AG20443 (cell line): Measurements from ENCODE around the gene LSMEM2.
A peak's percentile ranks its signal among the peaks of the same experiment; 100 is the strongest.
"Not testable (repeated sequence)": the region's sequence is repeated elsewhere in the genome, so short reads cannot be mapped to it uniquely, and the experiment has no call there.

Experiments used
- DNase-seq: peaks from one replicate; pipeline ENCODE4 v3.0.0; 2012; ENCODE audit warnings: low spot score, mixed read lengths

Gene LSMEM2

DNA sequence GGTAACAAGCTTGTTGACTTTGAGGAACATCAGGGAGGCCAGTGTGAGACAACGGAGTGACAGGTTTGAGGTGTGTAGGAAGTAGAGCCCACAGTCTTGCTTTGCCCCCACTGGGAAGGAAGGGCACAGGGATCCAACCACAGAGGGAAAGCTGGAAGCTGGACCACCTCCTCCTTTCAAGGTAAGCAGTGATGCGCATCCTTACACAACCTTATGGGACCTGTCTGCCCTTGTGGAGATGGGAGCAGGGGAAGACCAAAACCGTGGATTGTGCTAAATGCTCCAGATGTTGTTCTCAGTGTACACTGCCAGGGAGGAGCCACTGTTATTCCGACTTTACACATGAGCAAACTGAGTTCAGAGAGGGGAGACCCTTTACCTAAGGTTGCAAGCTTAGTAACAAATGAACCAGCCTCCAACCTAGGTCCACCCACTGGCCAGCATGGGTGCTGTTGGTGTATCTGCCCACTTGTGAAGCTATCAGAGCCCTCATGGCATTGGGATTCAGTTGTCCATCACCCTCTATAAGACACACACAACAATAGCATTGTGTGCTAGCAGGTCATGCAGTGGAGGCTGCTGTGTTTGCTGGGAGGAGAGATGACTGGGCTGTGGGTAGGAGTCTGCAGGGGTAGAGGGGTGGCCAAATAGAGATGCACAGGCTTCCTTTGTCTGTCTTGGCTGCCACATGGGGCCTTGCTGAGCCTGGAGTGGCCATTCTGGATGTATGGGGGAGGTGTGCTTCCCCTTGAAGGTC, 586 bp upstream of the LSMEM2 start:
- DNase-seq = no peak

DNA sequence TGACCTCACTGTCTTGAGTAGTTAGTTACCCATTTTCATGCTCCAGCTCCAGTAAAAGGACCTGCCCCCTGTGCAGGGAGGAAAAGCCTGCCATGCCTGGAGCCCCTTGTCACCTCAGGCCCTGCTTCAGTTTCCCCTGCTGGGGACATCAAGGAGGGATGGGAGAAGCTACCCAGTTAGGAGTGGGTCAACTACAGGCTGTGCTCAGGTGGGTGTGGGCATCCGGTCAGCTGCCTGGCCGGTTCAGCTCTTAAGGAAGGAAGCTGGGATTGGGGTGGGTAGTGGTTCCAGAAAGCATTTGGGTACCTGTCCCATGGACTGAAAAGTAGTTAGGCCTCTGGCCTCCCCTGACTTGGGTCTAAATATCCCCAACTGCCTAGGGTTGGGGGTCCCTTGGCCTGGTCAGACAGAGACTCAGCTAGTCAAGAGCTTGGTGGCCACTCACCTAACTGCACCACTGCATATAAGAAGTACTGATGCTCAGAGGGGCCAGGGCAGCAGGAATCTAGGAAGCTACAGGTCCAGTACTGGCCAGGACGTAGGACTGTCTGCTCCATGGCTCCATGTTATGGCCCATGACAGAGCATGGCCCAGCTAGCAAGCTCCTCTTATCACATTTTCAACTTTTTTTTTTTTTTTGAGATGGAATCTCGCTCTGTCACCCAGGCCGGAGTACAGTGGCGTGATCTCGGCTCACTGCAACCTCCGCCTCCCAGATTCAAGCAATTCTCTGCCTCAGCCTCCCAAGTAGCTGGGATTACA, 549 bp downstream of the LSMEM2 start:
- no peak for DNase-seq

- DNase-seq = not testable (repeated sequence)
These were observed 5.2 kb downstream of the LSMEM2 start for GRCh38 chr3:50284121-50284520.

- DNase-seq = no peak
These were observed 7.7 kb downstream of the LSMEM2 start for GRCh38 chr3:50286322-50287227.

- no peak for DNase-seq
These were observed 8.4 kb downstream of the LSMEM2 start for GRCh38 chr3:50287262-50287661.

DNA sequence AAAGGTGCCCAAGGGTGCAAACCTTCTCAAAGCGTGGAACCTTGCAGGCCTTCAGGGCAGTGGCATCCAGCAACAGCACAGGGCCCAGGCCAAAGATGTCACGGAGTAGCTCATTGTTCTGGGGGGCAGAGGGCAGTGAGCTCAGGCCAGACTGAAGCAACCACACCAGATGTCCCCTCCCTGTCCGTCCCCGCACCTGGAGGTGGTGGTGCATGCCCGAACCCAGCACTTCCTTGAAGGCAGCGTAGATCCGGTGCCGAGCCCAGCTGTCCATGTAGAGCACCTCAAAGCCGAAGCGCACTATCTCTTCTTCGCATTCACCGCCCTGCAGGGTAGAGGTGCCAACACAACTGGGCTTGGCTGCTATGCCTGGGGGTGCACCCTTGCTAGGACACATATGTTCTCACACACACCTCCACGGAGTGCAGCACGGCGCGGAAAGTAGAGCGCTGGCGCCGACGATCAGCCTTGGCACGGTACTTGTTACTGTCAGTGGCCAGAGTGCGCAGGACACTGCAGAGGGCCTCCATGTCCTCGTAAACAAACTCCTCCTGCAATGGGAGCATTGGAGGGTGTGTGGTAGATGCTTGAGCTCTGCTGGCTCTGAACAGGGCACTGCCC, 9.6 kb downstream of the LSMEM2 start:
- DNase-seq = no peak

- no peak for DNase-seq
These were observed 10.2 kb downstream of the LSMEM2 start for GRCh38 chr3:50289130-50289529.

DNA sequence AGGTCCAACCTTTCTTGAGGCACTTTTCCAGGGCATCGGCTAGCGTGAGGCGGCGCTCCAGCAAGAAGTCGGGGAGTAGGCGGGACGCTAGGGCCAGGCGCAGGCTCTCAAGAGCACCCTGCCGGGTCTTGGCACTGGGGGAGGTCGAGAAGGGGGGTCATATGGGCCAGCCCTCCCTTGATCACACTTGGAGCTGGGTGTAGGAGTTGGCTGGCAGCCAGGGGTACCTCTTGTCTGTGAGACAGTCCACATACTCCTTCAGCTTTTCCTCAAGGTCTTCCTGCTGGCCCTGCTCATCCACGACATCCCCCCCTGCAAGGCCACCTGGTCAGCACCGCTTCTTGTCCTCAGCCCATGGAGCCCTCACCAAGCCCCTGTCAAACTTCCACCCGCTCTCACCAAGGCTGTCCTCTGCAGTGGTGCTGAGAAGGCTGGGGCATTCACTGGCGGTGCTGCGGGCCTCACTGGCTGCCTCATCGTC, 11.3 kb downstream of the LSMEM2 start:
- DNase-seq = no peak

DNA sequence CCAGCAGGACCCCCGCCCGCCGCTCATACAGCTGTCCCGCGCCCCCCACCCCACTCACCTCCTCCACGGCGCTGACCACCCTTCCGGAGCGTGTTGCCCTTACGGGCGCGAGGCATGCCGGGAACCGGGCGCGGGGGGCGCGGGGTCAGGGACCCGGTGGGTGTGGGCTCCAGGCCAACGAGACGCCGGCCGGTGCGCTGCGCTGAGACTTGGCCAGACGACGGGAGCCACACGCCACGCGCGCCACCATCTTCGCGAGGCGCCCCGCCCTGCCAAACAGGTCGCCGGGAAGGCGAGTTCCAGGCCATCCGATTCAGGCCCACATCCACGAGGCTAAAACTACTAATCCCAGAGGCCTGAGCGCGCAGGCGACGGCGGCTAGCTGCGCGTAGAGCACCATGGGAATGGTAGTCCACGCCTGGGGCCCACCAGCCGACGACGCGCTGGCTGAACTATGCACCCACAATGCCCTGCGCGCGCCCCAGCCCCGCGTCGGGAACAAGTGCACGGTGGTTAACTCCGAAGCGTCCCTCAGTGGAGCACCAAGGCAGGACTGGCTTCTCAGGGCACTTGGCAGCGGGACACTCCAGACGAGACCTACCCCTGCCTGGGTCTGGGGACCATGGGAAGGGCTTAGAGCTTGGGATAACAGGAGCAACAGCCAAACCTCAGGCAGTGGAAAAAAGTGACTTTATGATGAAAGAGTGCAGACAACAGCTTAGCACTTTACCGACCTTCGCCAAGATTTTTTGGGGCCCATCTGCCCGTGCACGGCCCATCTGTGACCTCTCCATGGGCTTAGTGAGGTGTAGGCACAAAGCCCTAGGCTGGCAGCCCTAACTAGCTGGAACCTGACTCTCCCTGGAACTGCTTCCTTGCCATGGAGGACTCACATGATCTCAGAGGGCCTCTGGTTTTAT, 13.5 kb downstream of the LSMEM2 start, which contains the start of gene IFRD2:
Gene IFRD2 (minus strand): TSS at position 271 of the 920 bp plus-strand sequence. CDS start 155 bp downstream, at position 116.
- DNase-seq = peak; percentile 96

DNA sequence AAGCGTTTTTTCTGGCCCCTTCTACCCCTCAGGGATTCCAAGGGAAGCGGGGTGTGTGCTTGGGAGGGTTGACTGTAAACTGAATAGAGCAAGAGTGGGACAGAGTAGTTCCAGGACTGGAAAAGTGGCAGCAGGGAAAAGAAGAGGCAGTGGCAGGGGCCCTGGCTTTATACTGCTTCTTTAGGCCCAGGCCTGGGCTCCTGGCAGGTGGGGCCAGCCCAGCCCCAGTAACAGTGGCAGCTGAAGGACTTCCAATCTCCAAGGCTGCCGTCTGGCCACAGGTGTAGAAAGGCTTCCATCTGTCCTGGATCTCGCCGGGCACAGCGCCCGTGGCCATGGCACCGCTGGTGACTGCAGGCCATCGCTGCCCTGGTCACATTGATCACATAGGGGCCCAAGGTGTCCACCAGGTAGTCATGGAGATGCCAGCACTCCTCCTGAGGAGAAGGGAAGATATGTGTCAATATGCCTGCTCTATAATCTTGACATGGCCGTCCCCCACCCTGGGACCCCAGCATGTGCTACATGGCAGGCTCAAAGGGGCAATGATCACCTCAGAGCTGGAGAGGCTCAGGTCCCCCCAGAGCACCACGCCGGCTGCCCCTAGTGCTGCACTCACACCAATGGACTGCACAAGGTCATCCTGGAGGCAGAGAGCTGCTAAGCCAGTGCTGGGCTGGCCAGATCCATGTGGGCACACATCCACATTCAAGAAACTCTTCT, 14.4 kb downstream of the LSMEM2 start:
- DNase-seq = no peak

- no peak for DNase-seq
These were observed 15.2 kb downstream of the LSMEM2 start for GRCh38 chr3:50294089-50294488.

DNA sequence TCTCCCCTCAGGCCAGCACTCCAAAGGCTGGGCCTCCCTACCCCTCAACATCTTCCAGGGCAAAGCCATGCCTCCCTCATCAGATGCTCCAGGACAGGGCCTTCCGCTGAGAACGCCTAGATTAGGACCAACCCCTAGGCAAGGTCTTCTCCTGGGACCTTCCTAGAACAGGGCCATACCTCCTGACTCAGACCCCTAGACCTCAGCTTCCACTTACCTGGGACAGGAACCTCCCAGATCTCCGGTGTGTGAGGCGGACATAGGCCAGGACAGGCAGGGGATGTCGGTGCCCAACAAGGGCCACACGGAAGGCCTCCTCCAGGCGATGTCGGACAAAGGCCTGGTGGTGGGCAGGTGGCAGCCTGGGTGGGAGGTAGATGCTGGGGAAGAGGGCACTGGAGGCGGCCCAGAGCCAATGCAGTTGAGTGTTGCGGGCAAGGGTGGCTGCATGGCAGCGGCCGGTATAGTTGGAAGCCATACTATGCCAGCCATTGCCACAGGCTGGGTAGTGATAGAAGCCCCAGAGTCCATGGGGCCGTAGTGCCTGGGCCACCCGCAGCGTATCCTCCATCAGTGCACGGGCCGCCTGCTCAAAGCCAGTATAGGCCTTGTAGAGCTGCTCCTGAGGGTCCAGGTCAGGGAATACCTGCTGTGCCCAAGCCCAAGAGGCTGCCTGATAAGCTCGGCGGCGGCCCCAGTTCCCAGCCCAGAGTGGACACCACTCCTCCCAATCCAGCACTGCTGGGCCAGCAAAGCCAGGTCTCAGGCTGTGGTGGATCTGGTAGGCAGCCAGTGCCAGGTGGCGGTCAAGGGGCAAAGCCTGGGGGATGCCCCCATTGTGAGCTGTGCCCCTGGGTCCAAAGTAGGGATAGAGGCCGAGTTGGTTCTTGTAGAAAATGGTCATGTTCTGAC, 15.9 kb downstream of the LSMEM2 start:
- DNase-seq = no peak

- DNase-seq = no peak
These were observed 16.9 kb downstream of the LSMEM2 start for GRCh38 chr3:50295553-50296431.

DNA sequence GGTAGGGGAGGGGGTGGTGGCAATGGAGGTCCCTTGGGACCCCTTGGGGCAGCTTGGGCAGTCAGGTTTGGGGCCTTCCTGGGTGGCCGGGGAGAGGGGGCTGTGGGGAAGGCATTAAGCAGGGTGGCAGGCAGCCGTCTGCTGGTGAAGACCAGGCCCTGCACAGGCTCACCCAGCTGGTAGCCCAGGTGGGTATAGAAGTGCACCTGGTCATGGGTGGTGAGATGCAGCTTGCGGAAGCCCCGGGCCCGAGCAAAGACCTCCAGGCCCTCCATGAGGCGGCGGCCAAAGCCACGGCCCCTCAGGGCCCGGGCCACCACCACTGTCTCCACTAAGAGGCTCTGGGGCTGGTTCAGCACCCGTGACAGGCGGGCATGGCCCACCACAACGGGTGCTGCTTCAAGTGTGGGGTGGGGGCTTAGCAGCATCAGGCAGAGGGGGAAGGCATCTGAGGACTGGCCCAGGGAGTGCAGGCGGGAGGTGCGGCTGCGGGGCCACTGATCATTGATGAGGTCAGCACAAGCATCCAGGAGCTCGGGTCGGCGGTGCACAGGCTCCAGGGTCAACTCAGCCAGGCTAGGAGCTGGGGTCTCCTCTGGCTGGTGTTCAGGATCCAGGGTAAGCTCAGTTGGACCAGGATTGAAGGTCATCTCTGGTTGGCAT, 18.0 kb downstream of the LSMEM2 start:
- no peak for DNase-seq

- DNase-seq = no peak
These were observed 18.5 kb downstream of the LSMEM2 start for GRCh38 chr3:50297384-50297775.

DNA sequence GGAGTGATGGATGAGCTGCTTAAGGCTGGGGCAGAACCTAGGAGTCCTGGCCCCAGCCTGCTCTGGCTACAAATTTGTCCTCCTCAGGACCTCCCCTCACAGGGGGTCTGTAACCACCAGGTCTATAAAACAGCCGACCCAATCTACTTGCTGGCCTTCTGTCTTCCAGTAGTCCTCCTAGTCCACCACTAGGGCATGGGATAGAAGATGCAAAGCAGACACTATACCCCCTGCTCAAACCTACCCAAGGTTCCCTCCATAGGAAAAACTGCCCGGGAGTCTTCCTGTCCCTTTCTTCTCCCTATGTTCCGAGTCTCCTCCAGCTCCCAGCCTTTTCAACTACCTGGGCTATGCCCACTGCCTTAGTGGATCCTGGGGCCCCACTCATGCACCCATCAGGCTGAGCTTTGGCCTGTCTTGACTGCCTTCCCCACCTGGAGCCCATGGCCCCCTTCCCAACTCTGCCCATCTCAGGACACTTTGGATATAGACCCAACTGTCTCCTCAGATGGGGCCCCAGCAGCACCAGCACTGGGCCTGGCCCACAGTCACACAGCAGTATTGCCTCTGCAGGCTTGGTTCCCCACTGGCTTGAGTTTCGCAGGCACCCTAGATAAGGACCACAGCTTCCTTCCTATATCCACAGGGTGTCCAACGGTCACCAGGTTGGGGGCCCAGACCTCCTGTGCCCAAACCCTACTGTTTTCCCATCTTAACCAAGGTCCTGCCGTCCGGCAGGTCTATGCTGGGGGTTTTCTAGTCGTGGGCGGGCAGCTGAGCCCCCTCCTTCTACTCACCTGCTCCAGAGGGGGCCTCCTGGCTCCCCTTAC, 19.2 kb downstream of the LSMEM2 start:
- no peak for DNase-seq
